WTC11 (cell line): ENCODE results near the gene SLC6A8. TPM values are rescaled to one million over a fixed set of nuclear protein-coding genes. Genes with fewer than 3 reads are reported as not detected.

ENCODE experiments used
- ATAC-seq: fragments of 200-7000 bp; cut with Tn5 transposase; 2 replicates; pipeline ENCODE4 v1.10.0; 2021; ENCODE audit warnings: mild to moderate bottlenecking, moderate library complexity
- CTCF ChIA-PET: fragments of 300-600 bp; sonication (Branson Sonifier 250); formaldehyde crosslinking; loops from one replicate; lab custom pipeline; 2021; ENCODE audit warnings: antibody characterized with exemption; lab: Charles Lee
- POLR2A ChIA-PET: fragments of 350-600 bp; sonication (Branson Sonifier 250); formaldehyde crosslinking; loops from one replicate; lab custom pipeline; 2021; ENCODE audit warnings: antibody characterized with exemption; lab: Charles Lee
- DNase-seq: peaks from one replicate; pipeline ENCODE4 v3.0.0; 2021; ENCODE audit warnings: low spot score
- H3K27ac Mint-ChIP-seq: 2 replicates; pipeline ENCODE4 v1.8.0; 2021; ENCODE audit warnings: mixed read lengths
- H3K27me3 Mint-ChIP-seq: 2 replicates; pipeline ENCODE4 v1.8.0; 2021; ENCODE audit warnings: low read depth, mild to moderate bottlenecking, moderate library complexity, mixed read lengths
- H3K36me3 Mint-ChIP-seq: 2 replicates; pipeline ENCODE4 v1.8.0; 2021; ENCODE audit warnings: mixed read lengths
- H3K4me1 Mint-ChIP-seq: 2 replicates; pipeline ENCODE4 v1.8.0; 2022; ENCODE audit warnings: mixed read lengths
- H3K4me3 Mint-ChIP-seq: 2 replicates; pipeline ENCODE4 v1.8.0; 2021; ENCODE audit warnings: mild to moderate bottlenecking, moderate library complexity, mixed read lengths
- H3K9me3 Mint-ChIP-seq: 2 replicates; pipeline ENCODE4 v1.8.0; 2021; ENCODE audit warnings: mixed read lengths
- CBFB ChIP-seq: sonication (generic); formaldehyde crosslinking; IDR thresholded peaks from 2 replicates; pipeline ENCODE4 v1.8.1; 2022; ENCODE audit warnings: mild to moderate bottlenecking, low read depth, missing genetic modification reagents
- CREM ChIP-seq: sonication (generic); formaldehyde crosslinking; IDR thresholded peaks from 2 replicates; pipeline ENCODE4 v1.8.1; 2022; ENCODE audit warnings: mild to moderate bottlenecking, missing genetic modification reagents, moderate library complexity
- CTCF ChIP-seq: fragments of 200-600 bp; IDR thresholded peaks from 2 replicates; pipeline ENCODE4 v1.8.0; 2022; ENCODE audit warnings: antibody characterized with exemption
- ERG ChIP-seq: fragments of 250-450 bp; sonication (Bioruptor Pico); IDR thresholded peaks from 2 replicates; pipeline ENCODE4 v1.8.0; 2021; ENCODE audit warnings: mild to moderate bottlenecking
- FOXK1 ChIP-seq: sonication (generic); formaldehyde crosslinking; IDR thresholded peaks from 2 replicates; pipeline ENCODE4 v1.8.0; 2022; ENCODE audit warnings: mild to moderate bottlenecking, moderate library complexity, missing genetic modification reagents
- NR3C1 ChIP-seq: sonication (generic); formaldehyde crosslinking; conservative IDR thresholded peaks from 2 replicates; pipeline ENCODE4 v1.8.1; 2023; ENCODE audit warnings: low read depth, mild to moderate bottlenecking, missing genetic modification reagents
- PRRX2 ChIP-seq: fragments of 250-450 bp; sonication (Bioruptor Pico); IDR thresholded peaks from 2 replicates; pipeline ENCODE4 v1.8.0; 2021; ENCODE audit warnings: mild to moderate bottlenecking
- RORB ChIP-seq: fragments of 250-450 bp; sonication (Bioruptor Pico); IDR thresholded peaks from 2 replicates; pipeline ENCODE4 v1.9.0; 2021; ENCODE audit warnings: mild to moderate bottlenecking
- ZBTB21 ChIP-seq: sonication (generic); formaldehyde crosslinking; IDR thresholded peaks from 2 replicates; pipeline ENCODE4 v1.8.1; 2023; ENCODE audit warnings: mild to moderate bottlenecking, missing genetic modification reagents, borderline replicate concordance
- ZNF121 ChIP-seq: sonication (generic); formaldehyde crosslinking; IDR thresholded peaks from 2 replicates; pipeline ENCODE4 v1.8.0; 2023; ENCODE audit warnings: missing genetic modification reagents
- ZNF138 ChIP-seq: sonication (generic); formaldehyde crosslinking; conservative IDR thresholded peaks from 2 replicates; pipeline ENCODE4 v1.8.1; 2022; ENCODE audit warnings: mild to moderate bottlenecking, moderate library complexity, missing genetic modification reagents
- ZNF281 ChIP-seq: sonication (generic); formaldehyde crosslinking; IDR thresholded peaks from 2 replicates; pipeline ENCODE4 v1.8.0; 2023; ENCODE audit warnings: mild to moderate bottlenecking, missing genetic modification reagents
- ZNF317 ChIP-seq: sonication (generic); formaldehyde crosslinking; IDR thresholded peaks from 2 replicates; pipeline ENCODE4 v1.8.1; 2023; ENCODE audit warnings: low read depth, mild to moderate bottlenecking, moderate library complexity, missing genetic modification reagents, borderline replicate concordance
- ZNF512 ChIP-seq: sonication (generic); formaldehyde crosslinking; IDR thresholded peaks from 2 replicates; pipeline ENCODE4 v1.8.1; 2022; ENCODE audit warnings: missing genetic modification reagents, borderline replicate concordance
- ZNF532 ChIP-seq: fragments of 250-450 bp; sonication (Bioruptor Pico); IDR thresholded peaks from 2 replicates; pipeline ENCODE4 v1.9.0; 2021; ENCODE audit warnings: mild to moderate bottlenecking, borderline replicate concordance
- total RNA-seq: library from RNA; stranded (reverse); gene quantifications from 3 replicates; pipeline ENCODE4 v1.2.3, GENCODE V29; 2021

The SLC6A8 gene
- total RNA-seq, 1 experiment from 2014 or later: 112 TPM

GRCh38 chrX:153708415-153708814 is 20.7 kb downstream of the SLC6A8 start (continued):
- TF ChIP-seq ZNF281 (CRISPR knock-in tag): no peak
- no peak for TF ChIP-seq ZBTB21 (CRISPR knock-in tag)
- TF ChIP-seq CTCF: no peak
- TF ChIP-seq ERG (CRISPR knock-in tag): no peak
- TF ChIP-seq, all 79 proteins: peak for 0

GRCh38 chrX:153709726-153710674 is 22.3 kb downstream of the SLC6A8 start:
- H3K36me3 Mint-ChIP-seq: peaks cover 22% of the 10 kb centered on the region
- H3K4me3 Mint-ChIP-seq: no peak overlapping the region
- CTCF ChIA-PET: interaction anchor here (0.5 to 2.3 kb wide), 5 partner anchors 14 to 42 kb away, joined by 3 to 29 read pairs (median 17); partner anchors contain the start of genes BCAP31 and SLC6A8
- TF ChIP-seq ZNF532 (CRISPR knock-in tag): no peak
- no peak for TF ChIP-seq FOXK1 (CRISPR knock-in tag)
- TF ChIP-seq CBFB (CRISPR knock-in tag): no peak
- no peak for TF ChIP-seq CTCF
- POLR2A ChIA-PET: no interaction called here
- ATAC-seq (no peak), DNase-seq (no peak)
- no peaks in the 10 kb centered on the region for H3K27me3 Mint-ChIP-seq
- H3K27ac Mint-ChIP-seq: no peak overlapping the region
- 0 out of 2 replicates have a peak, but pooled peaks cover 3% of the 10 kb centered on the region for H3K4me1 Mint-ChIP-seq
- no peaks in the 10 kb centered on the region for H3K9me3 Mint-ChIP-seq

- Mint-ChIP-seq H3K4me1 (no peaks in the 10 kb centered on the region), H3K36me3 (peaks cover 40% of the 10 kb centered on the region), H3K27me3 (no peaks in the 10 kb centered on the region), H3K4me3 (no peak overlapping the region), H3K9me3 (no peaks in the 10 kb centered on the region), H3K27ac (no peak overlapping the region)
- POLR2A ChIA-PET: no interaction called here
- CTCF ChIA-PET: no interaction called here
- ATAC-seq (no peak), DNase-seq (no peak)
- no peak for TF ChIP-seq ZNF512
- no peak for TF ChIP-seq ZNF121
- TF ChIP-seq ZNF317 (CRISPR knock-in tag): no peak
- TF ChIP-seq CREM (CRISPR knock-in tag): no peak
- no peak for TF ChIP-seq PRRX2 (CRISPR knock-in tag)
- no peak for TF ChIP-seq RORB (CRISPR knock-in tag)
- no peak for TF ChIP-seq FOXK1 (CRISPR knock-in tag)
- TF ChIP-seq NR3C1 (CRISPR knock-in tag): no peak
- TF ChIP-seq ZNF138 (CRISPR knock-in tag): no peak
Measured at GRCh38 chrX:153714256-153714655, 26.5 kb downstream of the SLC6A8 start.
